ENCODE results near the gene SENP6.

The SENP6 gene

GRCh38 chr6:75618437-75618836, 16.8 kb downstream of the SENP6 start:
- no peak overlapping the region for H3K27ac ChIP-seq (ENCODE audit: extremely low read depth, low read depth, low read length)
- no peak overlapping the region for H3K4me3 ChIP-seq (ENCODE audit: low read depth, low read length)
- no peak for TF ChIP-seq ZNF138 (tag by site-specific recombination; IDR thresholded peaks at IDR 0.05; ENCODE audit: borderline replicate concordance)
- peak; percentile 96 for TF ChIP-seq SETDB1 (IDR thresholded peaks at IDR 0.05; ENCODE audit: insufficient read length, low read length)
- TF ChIP-seq, protein P1, sequence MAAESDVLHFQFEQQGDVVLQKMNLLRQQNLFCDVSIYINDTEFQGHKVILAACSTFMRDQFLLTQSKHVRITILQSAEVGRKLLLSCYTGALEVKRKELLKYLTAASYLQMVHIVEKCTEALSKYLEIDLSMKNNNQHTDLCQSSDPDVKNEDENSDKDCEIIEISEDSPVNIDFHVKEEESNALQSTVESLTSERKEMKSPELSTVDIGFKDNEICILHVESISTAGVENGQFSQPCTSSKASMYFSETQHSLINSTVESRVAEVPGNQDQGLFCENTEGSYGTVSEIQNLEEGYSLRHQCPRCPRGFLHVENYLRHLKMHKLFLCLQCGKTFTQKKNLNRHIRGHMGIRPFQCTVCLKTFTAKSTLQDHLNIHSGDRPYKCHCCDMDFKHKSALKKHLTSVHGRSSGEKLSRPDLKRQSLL (tag by site-specific recombination; IDR thresholded peaks at IDR 0.05): peak; percentile 61; the same call in 1 of the 2 replicates
- no peak for TF ChIP-seq ZNF133 (tag by site-specific recombination; IDR thresholded peaks at IDR 0.05)
- TF ChIP-seq ZNF175 (tag by site-specific recombination; IDR thresholded peaks at IDR 0.05): no peak
- H3K9me3 ChIP-seq (ENCODE audit: control insufficient read depth, insufficient read depth, low read depth, low read length): no peaks in the 10 kb centered on the region; the same call in 1 of the 2 replicates
- H3K36me3 ChIP-seq (ENCODE audit: control insufficient read depth in 2 of 2, insufficient read depth in 1 of 2, low read length in 2 of 2): peaks cover 0 to 7% of the 10 kb centered on the region in 2 experiments; a peak in 2 of 3 replicates
- POLR2A ChIA-PET: no interaction called here
- CTCF ChIA-PET: no interaction called here
- peaks cover 15% of the 10 kb centered on the region for H3K4me1 ChIP-seq (ENCODE audit: control insufficient read depth, insufficient read depth, low read length)

DNA sequence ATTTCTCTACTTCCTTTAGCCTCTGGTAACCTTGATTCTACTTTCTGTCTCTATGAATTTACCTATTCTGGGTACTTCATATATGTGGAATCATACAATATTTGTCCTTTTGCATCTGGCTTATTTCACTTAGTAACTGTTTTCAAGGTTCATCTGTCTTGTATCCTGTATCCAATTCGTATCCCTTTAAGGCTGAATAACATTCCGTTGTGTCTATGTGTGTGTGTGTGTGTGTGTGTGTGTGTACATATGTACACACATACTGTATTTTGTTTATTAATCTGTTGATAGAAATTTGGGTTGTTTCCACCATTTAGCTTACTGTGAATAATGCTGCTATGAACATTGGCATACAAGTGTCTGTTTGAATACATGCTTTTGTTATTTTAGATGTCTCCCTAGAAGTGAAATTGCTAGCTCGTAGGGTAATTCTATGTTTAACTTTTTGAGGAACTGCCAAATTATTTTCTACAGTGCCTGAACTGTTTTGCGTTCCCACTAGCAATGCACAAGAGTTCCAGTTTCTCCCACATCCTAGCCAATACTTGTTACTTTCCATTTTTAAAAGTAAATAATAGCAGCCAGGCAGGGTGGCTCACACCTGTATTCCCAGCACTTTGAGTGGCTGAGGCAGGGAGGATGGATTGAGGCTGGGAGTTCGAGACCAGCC, 17.7 kb downstream of the SENP6 start:
- ChIA-PET POLR2A (interaction anchor here (0.7 to 2.5 kb wide), 2 partner anchors 11 to 17 kb away, joined by 3 to 12 read pairs; partner anchors contain the start of gene SENP6), CTCF (interaction anchor here (1.0 kb wide), 1 partner anchor 11 kb away, joined by 3 read pairs; no protein-coding TSS in a partner anchor)
- Histone ChIP-seq H3K27ac (ENCODE audit: extremely low read depth, low read depth, low read length) (no peak overlapping the region), H3K4me3 (ENCODE audit: low read depth, low read length) (no peak overlapping the region), H3K4me1 (ENCODE audit: control insufficient read depth, insufficient read depth, low read length) (peaks cover 15% of the 10 kb centered on the region), H3K9me3 (ENCODE audit: control insufficient read depth, insufficient read depth, low read depth, low read length) (no peaks in the 10 kb centered on the region; the same call in 1 of the 2 replicates), H3K36me3 (ENCODE audit: control insufficient read depth in 2 of 2, insufficient read depth in 1 of 2, low read length in 2 of 2) (peaks cover 2 to 15% of the 10 kb centered on the region in 2 experiments)
- TF ChIP-seq ZNF792 (tag by site-specific recombination; IDR thresholded peaks at IDR 0.05) (no peak), ZBTB20 (tag by site-specific recombination; IDR thresholded peaks at IDR 0.05) (no peak), ZFP3 (tag by site-specific recombination; IDR thresholded peaks at IDR 0.05; ENCODE audit: low read depth) (no peak), YY2 (tag by site-specific recombination; IDR thresholded peaks at IDR 0.05) (no peak), ZNF354C (tag by site-specific recombination; IDR thresholded peaks at IDR 0.05; ENCODE audit: borderline replicate concordance, low read depth) (no peak), ZNF670 (tag by site-specific recombination; IDR thresholded peaks at IDR 0.05; ENCODE audit: low read depth) (no peak)

DNA sequence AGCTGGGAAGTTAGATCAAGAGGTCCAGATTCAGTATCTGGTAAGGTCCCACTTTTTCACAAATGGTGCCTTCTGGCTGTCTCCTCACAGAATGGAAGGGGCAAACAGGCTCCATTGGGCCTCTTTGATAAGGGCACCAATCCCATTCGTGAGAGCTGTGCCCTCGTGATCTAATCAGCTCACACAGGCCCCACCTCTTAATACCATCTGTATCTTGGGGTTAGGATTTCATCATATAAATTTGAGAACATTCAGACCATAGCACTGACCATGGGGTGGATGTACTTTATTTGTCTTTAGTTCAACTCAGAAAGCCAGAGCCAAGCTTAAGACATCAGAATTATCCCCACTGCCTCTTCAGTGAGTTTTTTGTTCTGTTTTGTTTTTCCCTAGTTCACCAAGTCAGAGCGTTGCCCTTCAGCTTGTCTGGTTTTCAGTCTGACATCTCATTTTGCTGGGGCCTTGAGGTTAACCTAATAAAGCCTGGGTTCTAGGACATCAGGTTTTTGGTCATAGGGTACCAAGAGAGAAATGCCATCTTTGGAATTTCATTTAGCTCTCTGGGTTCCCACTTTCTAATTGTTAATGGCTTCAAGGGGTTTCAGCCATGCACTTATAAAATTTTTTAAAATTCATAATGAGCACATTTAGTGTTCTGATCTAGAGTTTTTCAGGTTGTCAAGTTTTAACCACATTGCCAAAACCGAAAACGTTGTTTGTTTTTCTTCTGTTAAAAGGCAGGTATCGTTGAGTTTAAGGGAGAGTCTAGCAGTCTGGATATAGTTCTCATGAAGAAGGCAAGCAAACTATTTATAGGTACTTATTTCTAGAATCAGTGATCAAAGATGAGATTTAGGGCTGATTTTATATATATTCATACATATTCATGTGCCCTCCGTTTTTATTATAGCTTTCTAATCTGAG, 19.0 kb downstream of the SENP6 start:
- no peaks in the 10 kb centered on the region; the same call in 1 of the 2 replicates for H3K9me3 ChIP-seq (ENCODE audit: control insufficient read depth, insufficient read depth, low read depth, low read length)
- no peak overlapping the region for H3K27ac ChIP-seq (ENCODE audit: extremely low read depth, low read depth, low read length)
- ChIA-PET CTCF (interaction anchor here (0.5 to 1.0 kb wide), 3 partner anchors 10 to 481 kb away, joined by 3 read pairs; no protein-coding TSS in a partner anchor), POLR2A (interaction anchor here (2.5 kb wide), 1 partner anchor 18 kb away, joined by 12 read pairs; the partner anchor contains the start of gene SENP6)
- peaks cover 15 to 26% of the 10 kb centered on the region in 2 experiments for H3K36me3 ChIP-seq (ENCODE audit: control insufficient read depth in 2 of 2, insufficient read depth in 1 of 2, low read length in 2 of 2)
- H3K4me1 ChIP-seq (ENCODE audit: control insufficient read depth, insufficient read depth, low read length): peaks cover 15% of the 10 kb centered on the region
- no peak overlapping the region for H3K4me3 ChIP-seq (ENCODE audit: low read depth, low read length)
- TF ChIP-seq ZNF558 (tag by site-specific recombination; IDR thresholded peaks at IDR 0.05): no peak
- no peak for TF ChIP-seq ZIC2 (tag by site-specific recombination; IDR thresholded peaks at IDR 0.05)
- TF ChIP-seq ZNF596 (tag by site-specific recombination; IDR thresholded peaks at IDR 0.05): no peak
- no peak for TF ChIP-seq ZNF785 (tag by site-specific recombination; IDR thresholded peaks at IDR 0.05)
- TF ChIP-seq ZNF426 (tag by site-specific recombination; IDR thresholded peaks at IDR 0.05): no peak
- TF ChIP-seq SCRT1 (tag by site-specific recombination; IDR thresholded peaks at IDR 0.05; ENCODE audit: borderline replicate concordance): no peak
- no peak for TF ChIP-seq KLF1 (tag by site-specific recombination; IDR thresholded peaks at IDR 0.05)
- TF ChIP-seq, protein P1 (tag by site-specific recombination; IDR thresholded peaks at IDR 0.05): no peak
- no peak for TF ChIP-seq ZNF140 (tag by site-specific recombination; IDR thresholded peaks at IDR 0.05)
- TF ChIP-seq ZSCAN30 (tag by site-specific recombination; IDR thresholded peaks at IDR 0.05): no peak
- TF ChIP-seq ZFP41 (tag by site-specific recombination; IDR thresholded peaks at IDR 0.05; ENCODE audit: borderline replicate concordance): no peak
- TF ChIP-seq, protein P2, sequence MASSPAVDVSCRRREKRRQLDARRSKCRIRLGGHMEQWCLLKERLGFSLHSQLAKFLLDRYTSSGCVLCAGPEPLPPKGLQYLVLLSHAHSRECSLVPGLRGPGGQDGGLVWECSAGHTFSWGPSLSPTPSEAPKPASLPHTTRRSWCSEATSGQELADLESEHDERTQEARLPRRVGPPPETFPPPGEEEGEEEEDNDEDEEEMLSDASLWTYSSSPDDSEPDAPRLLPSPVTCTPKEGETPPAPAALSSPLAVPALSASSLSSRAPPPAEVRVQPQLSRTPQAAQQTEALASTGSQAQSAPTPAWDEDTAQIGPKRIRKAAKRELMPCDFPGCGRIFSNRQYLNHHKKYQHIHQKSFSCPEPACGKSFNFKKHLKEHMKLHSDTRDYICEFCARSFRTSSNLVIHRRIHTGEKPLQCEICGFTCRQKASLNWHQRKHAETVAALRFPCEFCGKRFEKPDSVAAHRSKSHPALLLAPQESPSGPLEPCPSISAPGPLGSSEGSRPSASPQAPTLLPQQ (tag by site-specific recombination; IDR thresholded peaks at IDR 0.05): no peak
- no peak for TF ChIP-seq ZSCAN23 (tag by site-specific recombination; IDR thresholded peaks at IDR 0.05)
- TF ChIP-seq ZNF654 (tag by site-specific recombination; IDR thresholded peaks at IDR 0.05; ENCODE audit: low read depth): no peak
- no peak for TF ChIP-seq SP7 (tag by site-specific recombination; IDR thresholded peaks at IDR 0.05)

Measured in HEK293 (cell line).